ENCODE results near the gene COX4I1.

DNA sequence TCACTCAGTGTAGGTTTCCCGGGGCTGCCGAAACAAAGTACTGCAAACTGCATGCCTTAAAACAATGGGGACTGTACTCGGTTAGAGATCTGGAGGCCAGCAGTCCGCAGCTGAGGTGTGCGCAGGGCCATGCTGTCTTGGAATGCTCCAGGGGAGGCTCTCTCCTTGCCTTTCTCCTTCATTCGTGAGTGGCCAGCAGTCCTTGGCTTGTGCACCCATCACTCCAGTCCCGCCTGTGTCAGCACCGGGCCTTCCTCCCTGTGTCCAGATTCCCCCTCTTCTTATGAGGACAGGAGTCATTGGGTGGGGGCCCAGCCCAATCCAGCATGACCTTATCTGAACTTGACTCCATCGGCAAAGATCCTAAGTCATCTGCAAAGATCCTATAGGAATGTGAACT lies 43.4 kb downstream of the COX4I1 start:
- TF ChIP-seq POLR2AphosphoS5 (IDR thresholded peaks at IDR 0.05; ENCODE audit: low read depth, low read length) (no peak), EZH2phosphoT487 (IDR thresholded peaks at IDR 0.05; ENCODE audit: borderline replicate concordance) (no peak), EZH2 (IDR thresholded peaks at IDR 0.05) (no peak), RAD21 (IDR thresholded peaks at IDR 0.05; ENCODE audit: low read depth) (no peak), POLR2A (IDR thresholded peaks at IDR 0.05; ENCODE audit: borderline replicate concordance, extremely low read depth, insufficient read depth, insufficient read length) (no peak), SRF (IDR thresholded peaks at IDR 0.05; ENCODE audit: low read depth) (no peak)
- TF ChIP-seq, protein P1, sequence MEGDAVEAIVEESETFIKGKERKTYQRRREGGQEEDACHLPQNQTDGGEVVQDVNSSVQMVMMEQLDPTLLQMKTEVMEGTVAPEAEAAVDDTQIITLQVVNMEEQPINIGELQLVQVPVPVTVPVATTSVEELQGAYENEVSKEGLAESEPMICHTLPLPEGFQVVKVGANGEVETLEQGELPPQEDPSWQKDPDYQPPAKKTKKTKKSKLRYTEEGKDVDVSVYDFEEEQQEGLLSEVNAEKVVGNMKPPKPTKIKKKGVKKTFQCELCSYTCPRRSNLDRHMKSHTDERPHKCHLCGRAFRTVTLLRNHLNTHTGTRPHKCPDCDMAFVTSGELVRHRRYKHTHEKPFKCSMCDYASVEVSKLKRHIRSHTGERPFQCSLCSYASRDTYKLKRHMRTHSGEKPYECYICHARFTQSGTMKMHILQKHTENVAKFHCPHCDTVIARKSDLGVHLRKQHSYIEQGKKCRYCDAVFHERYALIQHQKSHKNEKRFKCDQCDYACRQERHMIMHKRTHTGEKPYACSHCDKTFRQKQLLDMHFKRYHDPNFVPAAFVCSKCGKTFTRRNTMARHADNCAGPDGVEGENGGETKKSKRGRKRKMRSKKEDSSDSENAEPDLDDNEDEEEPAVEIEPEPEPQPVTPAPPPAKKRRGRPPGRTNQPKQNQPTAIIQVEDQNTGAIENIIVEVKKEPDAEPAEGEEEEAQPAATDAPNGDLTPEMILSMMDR (IDR thresholded peaks at IDR 0.05 in 2 of 3, conservative IDR thresholded peaks at IDR 0.05 in 1 of 3; ENCODE audit: borderline replicate concordance in 1 of 3, insufficient read depth in 1 of 3, low read depth in 2 of 3, low read length in 2 of 3): no peak
- TF ChIP-seq, protein P2, sequence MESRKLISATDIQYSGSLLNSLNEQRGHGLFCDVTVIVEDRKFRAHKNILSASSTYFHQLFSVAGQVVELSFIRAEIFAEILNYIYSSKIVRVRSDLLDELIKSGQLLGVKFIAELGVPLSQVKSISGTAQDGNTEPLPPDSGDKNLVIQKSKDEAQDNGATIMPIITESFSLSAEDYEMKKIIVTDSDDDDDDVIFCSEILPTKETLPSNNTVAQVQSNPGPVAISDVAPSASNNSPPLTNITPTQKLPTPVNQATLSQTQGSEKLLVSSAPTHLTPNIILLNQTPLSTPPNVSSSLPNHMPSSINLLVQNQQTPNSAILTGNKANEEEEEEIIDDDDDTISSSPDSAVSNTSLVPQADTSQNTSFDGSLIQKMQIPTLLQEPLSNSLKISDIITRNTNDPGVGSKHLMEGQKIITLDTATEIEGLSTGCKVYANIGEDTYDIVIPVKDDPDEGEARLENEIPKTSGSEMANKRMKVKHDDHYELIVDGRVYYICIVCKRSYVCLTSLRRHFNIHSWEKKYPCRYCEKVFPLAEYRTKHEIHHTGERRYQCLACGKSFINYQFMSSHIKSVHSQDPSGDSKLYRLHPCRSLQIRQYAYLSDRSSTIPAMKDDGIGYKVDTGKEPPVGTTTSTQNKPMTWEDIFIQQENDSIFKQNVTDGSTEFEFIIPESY (IDR thresholded peaks at IDR 0.05; ENCODE audit: extremely low read depth, insufficient replicate concordance, low read length): no peak
- TF ChIP-seq, protein P3, sequence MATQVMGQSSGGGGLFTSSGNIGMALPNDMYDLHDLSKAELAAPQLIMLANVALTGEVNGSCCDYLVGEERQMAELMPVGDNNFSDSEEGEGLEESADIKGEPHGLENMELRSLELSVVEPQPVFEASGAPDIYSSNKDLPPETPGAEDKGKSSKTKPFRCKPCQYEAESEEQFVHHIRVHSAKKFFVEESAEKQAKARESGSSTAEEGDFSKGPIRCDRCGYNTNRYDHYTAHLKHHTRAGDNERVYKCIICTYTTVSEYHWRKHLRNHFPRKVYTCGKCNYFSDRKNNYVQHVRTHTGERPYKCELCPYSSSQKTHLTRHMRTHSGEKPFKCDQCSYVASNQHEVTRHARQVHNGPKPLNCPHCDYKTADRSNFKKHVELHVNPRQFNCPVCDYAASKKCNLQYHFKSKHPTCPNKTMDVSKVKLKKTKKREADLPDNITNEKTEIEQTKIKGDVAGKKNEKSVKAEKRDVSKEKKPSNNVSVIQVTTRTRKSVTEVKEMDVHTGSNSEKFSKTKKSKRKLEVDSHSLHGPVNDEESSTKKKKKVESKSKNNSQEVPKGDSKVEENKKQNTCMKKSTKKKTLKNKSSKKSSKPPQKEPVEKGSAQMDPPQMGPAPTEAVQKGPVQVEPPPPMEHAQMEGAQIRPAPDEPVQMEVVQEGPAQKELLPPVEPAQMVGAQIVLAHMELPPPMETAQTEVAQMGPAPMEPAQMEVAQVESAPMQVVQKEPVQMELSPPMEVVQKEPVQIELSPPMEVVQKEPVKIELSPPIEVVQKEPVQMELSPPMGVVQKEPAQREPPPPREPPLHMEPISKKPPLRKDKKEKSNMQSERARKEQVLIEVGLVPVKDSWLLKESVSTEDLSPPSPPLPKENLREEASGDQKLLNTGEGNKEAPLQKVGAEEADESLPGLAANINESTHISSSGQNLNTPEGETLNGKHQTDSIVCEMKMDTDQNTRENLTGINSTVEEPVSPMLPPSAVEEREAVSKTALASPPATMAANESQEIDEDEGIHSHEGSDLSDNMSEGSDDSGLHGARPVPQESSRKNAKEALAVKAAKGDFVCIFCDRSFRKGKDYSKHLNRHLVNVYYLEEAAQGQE (IDR thresholded peaks at IDR 0.05; ENCODE audit: low read depth): no peak
- TF ChIP-seq, protein P4, sequence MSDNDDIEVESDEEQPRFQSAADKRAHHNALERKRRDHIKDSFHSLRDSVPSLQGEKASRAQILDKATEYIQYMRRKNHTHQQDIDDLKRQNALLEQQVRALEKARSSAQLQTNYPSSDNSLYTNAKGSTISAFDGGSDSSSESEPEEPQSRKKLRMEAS (IDR thresholded peaks at IDR 0.05): no peak

Data from HCT116 (cell line).